H1 (cell line): ENCODE results near the gene LAPTM4A. TPM values are rescaled to one million over a fixed set of nuclear protein-coding genes. Genes with fewer than 3 reads are reported as not detected.

Experiments used
- ASH2L ChIP-seq: fragments of 200-600, 300-600 bp; sonication (generic); IDR thresholded peaks from one replicate; pipeline ENCODE4 v1.7.1; 2017; ENCODE audit warnings: low read length
- ATF2 ChIP-seq: IDR thresholded peaks from 2 replicates; pipeline ENCODE4 v1.6.1; 2012; ENCODE audit warnings: low read length, inconsistent platforms
- BCL11A ChIP-seq, 2 experiments: IDR thresholded peaks; one replicate each; pipeline ENCODE4 v1.6.1; 2011; ENCODE audit warnings: low read depth in 2 of 2, low read length in 2 of 2, mild to moderate bottlenecking in 2 of 2
- CBX8 ChIP-seq: fragments of 300-800, 300-1000 bp; sonication (generic); IDR thresholded peaks from 2 replicates; pipeline ENCODE4 v1.7.1; 2016; ENCODE audit warnings: low read depth, low read length, borderline replicate concordance
- CEBPB ChIP-seq: IDR thresholded peaks from 2 replicates; pipeline ENCODE4 v1.6.1; 2012; ENCODE audit warnings: low read depth, low read length
- CHD1 ChIP-seq: IDR thresholded peaks from 2 replicates; pipeline ENCODE4 v1.6.1; 2012; ENCODE audit warnings: low read depth, low read length, improper control_type of control experiment
- CHD2 ChIP-seq: IDR thresholded peaks from 2 replicates; pipeline ENCODE4 v1.6.1; 2012; ENCODE audit warnings: low read length, improper control_type of control experiment
- CREB1 ChIP-seq: IDR thresholded peaks from 2 replicates; pipeline ENCODE4 v1.6.1; 2012; ENCODE audit warnings: inconsistent platforms
- E2F6 ChIP-seq: IDR thresholded peaks from 2 replicates; pipeline ENCODE4 v1.6.1; 2012; ENCODE audit warnings: inconsistent platforms
- FOSL1 ChIP-seq: IDR thresholded peaks from 2 replicates; pipeline ENCODE4 v1.6.1; 2011; ENCODE audit warnings: mild to moderate bottlenecking, low read depth, low read length, moderate library complexity; ENCODE audit not compliant: insufficient read depth
- JUN ChIP-seq: IDR thresholded peaks from 2 replicates; pipeline ENCODE4 v1.6.1; 2011; ENCODE audit warnings: low read depth, mild to moderate bottlenecking, improper control_type of control experiment, low read length
- JUND ChIP-seq: IDR thresholded peaks from 2 replicates; pipeline ENCODE4 v1.6.1; 2011; ENCODE audit warnings: mild to moderate bottlenecking, improper control_type of control experiment, low read length
- KDM5A ChIP-seq: fragments of 200-600 bp; IDR thresholded peaks from 2 replicates; pipeline ENCODE4 v1.7.1; 2012; ENCODE audit warnings: mild to moderate bottlenecking, low read length, inconsistent platforms, mixed read lengths
- POU5F1 ChIP-seq: IDR thresholded peaks from 2 replicates; pipeline ENCODE4 v1.6.1; 2011; ENCODE audit warnings: low read depth, mild to moderate bottlenecking, low read length, moderate library complexity
- RFX5 ChIP-seq: IDR thresholded peaks from 2 replicates; pipeline ENCODE4 v1.6.1; 2011; ENCODE audit warnings: low read depth, low read length, improper control_type of control experiment, borderline replicate concordance
- SIN3A ChIP-seq, 2 experiments: IDR thresholded peaks in 1 of 2; conservative IDR thresholded peaks in 1 of 2; 2 replicates each; pipeline ENCODE4 v1.6.1; 2011 to 2012; ENCODE audit warnings: low read length in 2 of 2, improper control_type of control experiment in 1 of 2, low read depth in 1 of 2, mild to moderate bottlenecking in 1 of 2
- SIRT6 ChIP-seq: IDR thresholded peaks from one replicate; pipeline ENCODE4 v1.7.1; 2012; ENCODE audit warnings: low read length, inconsistent platforms
- SP1 ChIP-seq: IDR thresholded peaks from 2 replicates; pipeline ENCODE4 v1.6.1; 2011; ENCODE audit warnings: low read depth, low read length
- SP4 ChIP-seq: IDR thresholded peaks from 2 replicates; pipeline ENCODE4 v1.6.1; 2012; ENCODE audit warnings: low read length, inconsistent platforms
- SUZ12 ChIP-seq: fragments of 200-600 bp; sonication (generic); IDR thresholded peaks from 2 replicates; pipeline ENCODE4 v1.6.1; 2012; ENCODE audit warnings: mild to moderate bottlenecking, inconsistent platforms, low read length, moderate library complexity, mixed read lengths
- TAF1 ChIP-seq: IDR thresholded peaks from 2 replicates; pipeline ENCODE4 v1.6.1; 2011; ENCODE audit warnings: mild to moderate bottlenecking, low read depth, low read length
- TEAD4 ChIP-seq: IDR thresholded peaks from 2 replicates; pipeline ENCODE4 v1.6.1; 2012; ENCODE audit warnings: low read depth, low read length, inconsistent platforms, mixed read lengths
- polyA plus RNA-seq, 7 experiments: library from polyadenylated mRNA; depleted of rRNA in 3 of 7; stranded (reverse) in 5 of 7; unstranded in 2 of 7; fragments of >200 nt in 5 of 7; fragments of 200-250 nt in 2 of 7; gene quantifications; 1 replicate in 5 of 7; 2 replicates in 1 of 7; 4 replicates in 1 of 7; pipeline versions ENCODE4 v1.2.1 to v1.2.3, GENCODE V29; 2011 to 2013; ENCODE audit warnings: missing spikeins in 2 of 7, mixed read lengths in 2 of 7
- total RNA-seq: library from RNA; stranded (reverse); fragmentation: NEBNext Ultra II Directional; extraction: Animal tissue kit (Norgen Biotek cat#: 25700); gene quantifications from 2 replicates; pipeline ENCODE4 v1.2.1, GENCODE V29; 2021
- TF ChIP-seq, protein P1 (sequence below): IDR thresholded peaks from 2 replicates; pipeline ENCODE4 v1.6.1; 2012; ENCODE audit warnings: inconsistent platforms

LAPTM4A gene
- total and polyA plus RNA-seq, 2 of the 8 experiments (the other 6 are each of a cell fraction or from before 2014, with no cell fraction given), result 193 to 419 TPM

DNA sequence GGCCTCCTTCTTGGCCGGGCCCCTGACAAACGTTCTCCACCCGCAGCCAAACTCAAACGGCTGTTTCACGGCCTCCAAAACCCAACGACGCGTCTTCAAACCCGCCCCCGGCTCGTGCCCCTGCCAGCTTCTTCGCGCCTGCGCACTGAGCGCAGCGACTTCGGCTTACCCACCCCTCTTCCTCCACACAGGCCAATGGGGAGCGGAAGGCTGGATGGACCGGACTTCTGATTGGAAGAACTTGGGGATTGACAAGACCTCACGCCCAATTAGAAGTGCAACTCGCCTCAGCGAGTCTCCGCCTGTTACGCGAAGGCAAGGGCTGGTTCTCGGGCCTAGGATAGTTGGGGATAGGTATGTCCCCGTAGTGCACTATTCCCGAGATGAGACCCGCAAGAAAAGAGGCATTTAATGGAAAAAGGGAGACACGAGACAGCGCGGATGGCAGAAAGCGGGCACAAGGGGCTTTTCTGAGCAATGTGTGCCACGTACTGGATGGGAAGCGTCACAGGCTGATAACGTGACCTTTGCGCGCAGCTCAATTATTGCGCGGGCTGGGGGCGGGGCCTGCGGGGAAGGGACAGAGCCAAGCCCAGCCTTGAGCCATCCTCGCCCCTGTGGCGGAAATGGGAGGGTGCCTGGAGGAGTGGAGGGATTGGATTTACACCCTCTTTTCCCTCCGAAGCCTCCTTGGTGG lies at the start of gene LAPTM4A (continued):
- TF ChIP-seq POU5F1, result no peak
- TF ChIP-seq FOSL1, result no peak
- TF ChIP-seq CREB1, result peak; percentile 96
- TF ChIP-seq, protein P1, sequence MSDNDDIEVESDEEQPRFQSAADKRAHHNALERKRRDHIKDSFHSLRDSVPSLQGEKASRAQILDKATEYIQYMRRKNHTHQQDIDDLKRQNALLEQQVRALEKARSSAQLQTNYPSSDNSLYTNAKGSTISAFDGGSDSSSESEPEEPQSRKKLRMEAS, result peak; percentile 72
- peak; percentile 93 for TF ChIP-seq ASH2L
- TF ChIP-seq SIN3A (conservative IDR thresholded peaks at IDR 0.05 in 1 of 2, IDR thresholded peaks at IDR 0.05 in 1 of 2; ENCODE audit: low read depth in 1 of 2, low read length in 2 of 2), result peak in 1 of 2 experiments; percentile 75; a peak in 2 of 4 replicates
- TF ChIP-seq JUN, result no peak; the same call in 1 of the 2 replicates
- no peak for TF ChIP-seq CHD1
- TF ChIP-seq ATF2, result peak; percentile 63; the same call in 1 of the 2 replicates
- TF ChIP-seq JUND, result 0 out of 2 replicates have a peak, but pooled peaks have one; percentile 17
- no peak for TF ChIP-seq BCL11A (IDR thresholded peaks at IDR 0.05; ENCODE audit: low read depth in 2 of 2, low read length in 2 of 2)
- TF ChIP-seq CHD2, result peak; percentile 92
- TF ChIP-seq SP1, result peak; percentile 98
- TF ChIP-seq KDM5A, result peak; percentile 51; the same call in 1 of the 2 replicates
- no peak for TF ChIP-seq CBX8
- TF ChIP-seq TEAD4, result no peak
- peak; percentile 83 for TF ChIP-seq TAF1
- no peak for TF ChIP-seq SIRT6
- TF ChIP-seq E2F6, result peak; percentile 46
- TF ChIP-seq RFX5, result no peak
- TF ChIP-seq SP4, result peak; percentile 85; the same call in 1 of the 2 replicates
- no peak for TF ChIP-seq SUZ12
- 0 out of 2 replicates have a peak, but pooled peaks have one; percentile 15 for TF ChIP-seq CEBPB
